Spleen (tissue), 7 donors: Measurements from ENCODE around the gene TRPM5.

Source experiments
- POLR2A ChIP-seq, 3 donors: fragments of 450-650 bp; IDR thresholded peaks; one replicate each; pipeline ENCODE4 v1.5.1; 2017; ENCODE audit warnings: antibody characterized with exemption in 3 of 3, mild to moderate bottlenecking in 1 of 3
- TF ChIP-seq, protein P1 (sequence below), 11 experiments: fragments of 200-600 bp in 7 of 11; fragments of 450-650 bp in 4 of 11; sonication (generic) in 4 of 11; IDR thresholded peaks in 8 of 11; conservative IDR thresholded peaks in 3 of 11; 1 replicate in 7 of 11; 2 replicates in 4 of 11; pipeline versions ENCODE4 v1.4.0 to v1.8.0; 2016 to 2021; ENCODE audit warnings: antibody characterized with exemption in 11 of 11, inconsistent platforms in 4 of 11, mild to moderate bottlenecking in 1 of 11
- donor health status: DM: no; HTN: no; CAD: no; lungs with moderate emphysema.
- donor health status: DM: no; HTN: no; CAD: no.
- donor health status: DM: no; HTN: no; CAD: no.

DNA sequence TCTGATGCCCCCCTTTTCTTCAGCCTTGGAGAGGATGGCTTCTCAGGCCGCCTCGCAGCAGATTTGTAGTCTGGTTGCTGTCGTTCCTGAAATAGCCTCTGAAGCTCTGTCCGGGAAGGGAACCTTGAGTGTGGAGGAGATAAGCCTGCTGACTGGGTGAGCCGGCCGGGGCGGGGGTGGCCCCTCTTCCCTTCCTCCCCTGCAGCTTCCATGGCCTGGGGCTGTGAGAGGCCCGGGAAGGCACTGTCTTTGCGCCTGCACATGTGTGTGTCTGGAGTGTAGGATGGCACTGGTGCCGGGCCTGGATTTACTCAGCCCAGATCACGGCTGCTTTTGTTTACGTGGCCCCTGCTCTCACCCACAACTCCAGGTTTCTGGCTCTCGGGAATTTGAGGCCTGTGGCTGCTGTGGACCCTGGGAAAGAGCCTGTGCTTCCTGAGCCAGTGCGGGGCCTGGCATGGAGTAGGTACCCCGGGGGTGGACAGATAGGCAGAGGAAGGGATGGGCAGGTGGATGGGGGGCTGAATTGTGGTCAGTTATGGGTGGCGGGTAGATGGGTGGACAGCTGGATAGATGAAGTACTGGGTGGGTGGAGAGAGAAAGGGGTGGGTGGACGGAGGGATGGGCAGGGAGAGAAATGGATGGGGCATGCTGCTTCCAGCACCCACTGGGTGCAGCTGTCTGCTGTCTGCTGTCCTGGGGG lies 17.1 kb upstream of the TRPM5 start:
- TF ChIP-seq, protein P1, sequence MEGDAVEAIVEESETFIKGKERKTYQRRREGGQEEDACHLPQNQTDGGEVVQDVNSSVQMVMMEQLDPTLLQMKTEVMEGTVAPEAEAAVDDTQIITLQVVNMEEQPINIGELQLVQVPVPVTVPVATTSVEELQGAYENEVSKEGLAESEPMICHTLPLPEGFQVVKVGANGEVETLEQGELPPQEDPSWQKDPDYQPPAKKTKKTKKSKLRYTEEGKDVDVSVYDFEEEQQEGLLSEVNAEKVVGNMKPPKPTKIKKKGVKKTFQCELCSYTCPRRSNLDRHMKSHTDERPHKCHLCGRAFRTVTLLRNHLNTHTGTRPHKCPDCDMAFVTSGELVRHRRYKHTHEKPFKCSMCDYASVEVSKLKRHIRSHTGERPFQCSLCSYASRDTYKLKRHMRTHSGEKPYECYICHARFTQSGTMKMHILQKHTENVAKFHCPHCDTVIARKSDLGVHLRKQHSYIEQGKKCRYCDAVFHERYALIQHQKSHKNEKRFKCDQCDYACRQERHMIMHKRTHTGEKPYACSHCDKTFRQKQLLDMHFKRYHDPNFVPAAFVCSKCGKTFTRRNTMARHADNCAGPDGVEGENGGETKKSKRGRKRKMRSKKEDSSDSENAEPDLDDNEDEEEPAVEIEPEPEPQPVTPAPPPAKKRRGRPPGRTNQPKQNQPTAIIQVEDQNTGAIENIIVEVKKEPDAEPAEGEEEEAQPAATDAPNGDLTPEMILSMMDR (IDR thresholded peaks at IDR 0.05 in 8 of 11, conservative IDR thresholded peaks at IDR 0.05 in 3 of 11), result no peak
- TF ChIP-seq POLR2A (IDR thresholded peaks at IDR 0.05), result no peak
